Measurements from ENCODE around the gene ALKBH3. TPM values are rescaled to one million over a fixed set of nuclear protein-coding genes. Genes with fewer than 3 reads are reported as not detected.

The ALKBH3 gene
- total RNA-seq, 1 donor from 2014 or later = 40.5 TPM

- CTCF ChIA-PET = no interaction called here
- no peak overlapping the region for H3K27ac Mint-ChIP-seq
- no peaks in the 10 kb centered on the region for H3K9me3 Mint-ChIP-seq
- DNase-seq = no peak
- H3K4me1 Mint-ChIP-seq = no peaks in the 10 kb centered on the region
- H3K4me3 Mint-ChIP-seq = no peak overlapping the region
- POLR2A ChIA-PET = no interaction called here
- H3K36me3 Mint-ChIP-seq (ENCODE audit: low read depth) = peaks cover 2% of the 10 kb centered on the region
- intact Hi-C loops (cut with micrococcal nuclease) = no loop called here
- H3K27me3 Mint-ChIP-seq = no peaks in the 10 kb centered on the region
- TF ChIP-seq, protein P1, sequence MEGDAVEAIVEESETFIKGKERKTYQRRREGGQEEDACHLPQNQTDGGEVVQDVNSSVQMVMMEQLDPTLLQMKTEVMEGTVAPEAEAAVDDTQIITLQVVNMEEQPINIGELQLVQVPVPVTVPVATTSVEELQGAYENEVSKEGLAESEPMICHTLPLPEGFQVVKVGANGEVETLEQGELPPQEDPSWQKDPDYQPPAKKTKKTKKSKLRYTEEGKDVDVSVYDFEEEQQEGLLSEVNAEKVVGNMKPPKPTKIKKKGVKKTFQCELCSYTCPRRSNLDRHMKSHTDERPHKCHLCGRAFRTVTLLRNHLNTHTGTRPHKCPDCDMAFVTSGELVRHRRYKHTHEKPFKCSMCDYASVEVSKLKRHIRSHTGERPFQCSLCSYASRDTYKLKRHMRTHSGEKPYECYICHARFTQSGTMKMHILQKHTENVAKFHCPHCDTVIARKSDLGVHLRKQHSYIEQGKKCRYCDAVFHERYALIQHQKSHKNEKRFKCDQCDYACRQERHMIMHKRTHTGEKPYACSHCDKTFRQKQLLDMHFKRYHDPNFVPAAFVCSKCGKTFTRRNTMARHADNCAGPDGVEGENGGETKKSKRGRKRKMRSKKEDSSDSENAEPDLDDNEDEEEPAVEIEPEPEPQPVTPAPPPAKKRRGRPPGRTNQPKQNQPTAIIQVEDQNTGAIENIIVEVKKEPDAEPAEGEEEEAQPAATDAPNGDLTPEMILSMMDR (IDR thresholded peaks at IDR 0.05) = no peak
- ATAC-seq (ENCODE audit: low read depth) = no peak
Measured at GRCh38 chr11:43927925-43928707, 47.5 kb downstream of the ALKBH3 start.

GRCh38 chr11:43928721-43929120, 48.1 kb downstream of the ALKBH3 start:
- Mint-ChIP-seq H3K4me3 (no peak overlapping the region), H3K9me3 (no peaks in the 10 kb centered on the region), H3K27me3 (no peaks in the 10 kb centered on the region), H3K36me3 (ENCODE audit: low read depth) (peaks cover 1% of the 10 kb centered on the region), H3K27ac (no peak overlapping the region), H3K4me1 (no peaks in the 10 kb centered on the region)
- POLR2A ChIA-PET = no interaction called here
- TF ChIP-seq, protein P1 (IDR thresholded peaks at IDR 0.05) = no peak
- DNase-seq (no peak), ATAC-seq (ENCODE audit: low read depth) (no peak)
- CTCF ChIA-PET = no interaction called here
- intact Hi-C loops (cut with micrococcal nuclease) = no loop called here

DNA sequence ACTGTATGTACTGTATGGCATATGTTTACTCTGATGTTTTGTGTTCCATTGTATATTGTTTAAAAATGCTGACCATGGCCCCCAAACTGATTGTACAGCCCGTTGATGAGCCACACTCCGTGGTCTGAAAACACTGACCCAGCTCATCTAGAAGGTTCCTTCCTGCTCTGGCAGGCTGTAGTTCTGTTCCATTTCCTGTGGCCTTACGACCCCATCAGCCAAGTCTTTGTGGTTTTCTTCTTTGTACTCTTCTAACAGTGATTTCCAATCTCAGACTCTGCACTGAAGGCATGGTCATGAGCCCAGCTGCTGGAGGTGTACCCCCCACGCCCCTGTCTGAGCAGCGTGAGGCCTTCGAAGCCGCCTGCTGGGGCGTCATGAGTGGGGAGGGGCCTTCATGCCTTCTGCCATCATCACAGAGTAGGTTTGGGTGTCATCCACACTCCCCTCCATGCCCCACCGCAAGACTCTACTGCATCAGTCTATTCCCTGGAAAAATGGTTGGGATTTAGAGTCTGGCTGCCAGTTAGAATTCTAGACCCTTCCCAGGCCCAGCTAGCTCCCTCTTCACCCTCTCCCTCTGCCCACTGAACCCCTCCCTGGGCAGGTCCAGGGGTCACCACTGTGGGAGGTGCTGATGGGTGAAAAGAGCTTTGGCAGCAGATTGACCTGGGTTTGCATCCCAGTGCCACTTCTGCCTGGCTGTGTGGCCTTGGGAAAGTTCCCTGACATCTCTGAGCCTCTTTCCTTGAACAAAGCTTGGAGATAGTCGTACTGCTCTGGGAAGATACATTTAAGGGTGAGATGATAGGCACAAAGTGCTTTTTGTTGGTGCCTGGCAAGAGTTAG, 50.5 kb downstream of the ALKBH3 start:
- Mint-ChIP-seq H3K4me3 (no peak overlapping the region), H3K9me3 (no peaks in the 10 kb centered on the region), H3K4me1 (no peaks in the 10 kb centered on the region), H3K36me3 (ENCODE audit: low read depth) (no peaks in the 10 kb centered on the region), H3K27ac (no peak overlapping the region), H3K27me3 (peaks cover 3% of the 10 kb centered on the region)
- ATAC-seq (ENCODE audit: low read depth) (no peak), DNase-seq (no peak)
- TF ChIP-seq, protein P1 (IDR thresholded peaks at IDR 0.05) = no peak
- intact Hi-C loops (cut with micrococcal nuclease) = no loop called here
- CTCF ChIA-PET = no interaction called here
- POLR2A ChIA-PET = no interaction called here

DNA sequence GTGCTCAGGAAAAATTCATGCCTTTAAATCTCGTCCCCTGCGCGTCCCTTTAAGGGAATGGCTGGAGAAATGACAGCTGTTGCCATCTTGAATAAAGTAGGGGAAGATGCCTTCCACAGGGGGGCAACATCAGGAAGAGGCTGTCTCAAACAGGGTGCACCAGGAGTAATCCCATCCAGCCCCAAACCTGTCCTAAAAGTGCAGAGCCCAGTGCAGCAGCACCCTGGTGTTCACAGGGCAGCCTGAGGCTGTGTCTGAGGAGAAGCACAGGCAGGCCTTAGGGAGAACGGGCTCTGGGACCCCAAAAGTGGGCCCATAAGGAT, 51.0 kb downstream of the ALKBH3 start:
- TF ChIP-seq, protein P1 (IDR thresholded peaks at IDR 0.05) = no peak
- no peak overlapping the region for H3K27ac Mint-ChIP-seq
- H3K4me1 Mint-ChIP-seq = no peaks in the 10 kb centered on the region
- no peaks in the 10 kb centered on the region for H3K36me3 Mint-ChIP-seq (ENCODE audit: low read depth)
- ChIA-PET CTCF (no interaction called here), POLR2A (no interaction called here)
- peaks cover 4% of the 10 kb centered on the region for H3K27me3 Mint-ChIP-seq
- intact Hi-C loops (cut with micrococcal nuclease) = no loop called here
- ATAC-seq (ENCODE audit: low read depth) (no peak), DNase-seq (no peak)
- no peak overlapping the region for H3K4me3 Mint-ChIP-seq
- H3K9me3 Mint-ChIP-seq = no peaks in the 10 kb centered on the region

- Mint-ChIP-seq H3K9me3 (no peaks in the 10 kb centered on the region), H3K36me3 (ENCODE audit: low read depth) (no peaks in the 10 kb centered on the region), H3K27me3 (peaks cover 5% of the 10 kb centered on the region), H3K27ac (no peak overlapping the region), H3K4me1 (no peaks in the 10 kb centered on the region), H3K4me3 (no peak overlapping the region)
- ChIA-PET POLR2A (no interaction called here), CTCF (no interaction called here)
- intact Hi-C loops (cut with micrococcal nuclease) = no loop called here
- TF ChIP-seq, protein P1 (IDR thresholded peaks at IDR 0.05) = no peak
- ATAC-seq (ENCODE audit: low read depth) (no peak), DNase-seq (no peak)
Measured at GRCh38 chr11:43933226-43933607, 52.6 kb downstream of the ALKBH3 start.

Data from activated B cell treated with CpG ODN at 0.5 μM for 24 hours (primary cell).